GM23248 (cell line): Measurements from ENCODE around the gene ST8SIA4.

Source experiments
- EZH2 ChIP-seq: fragments of 200-600 bp; sonication (generic); IDR thresholded peaks from 2 replicates; pipeline ENCODE4 v1.6.1; 2018; ENCODE audit warnings: antibody characterized with exemption, mild to moderate bottlenecking; ENCODE audit not compliant: insufficient read depth, poor library complexity, severe bottlenecking
- EZH2phosphoT487 ChIP-seq: fragments of 200-600 bp; sonication (generic); IDR thresholded peaks from 2 replicates; pipeline ENCODE4 v1.6.1; 2018; ENCODE audit warnings: antibody characterized with exemption, moderate library complexity, mild to moderate bottlenecking, low read depth; ENCODE audit not compliant: insufficient read depth

- TF ChIP-seq EZH2phosphoT487 (no peak), EZH2 (no peak)
Measured at GRCh38 chr5:100779669-100780375, 123.3 kb downstream of the ST8SIA4 start.
